C4-2B (cell line): ENCODE measurements around the gene RFPL3.

ENCODE experiments used
- CTCF ChIP-seq: fragments of 450-650 bp; conservative IDR thresholded peaks from 2 replicates; pipeline ENCODE4 v1.5.1; 2017; ENCODE audit warnings: mild to moderate bottlenecking
- ZFX ChIP-seq: fragments of 450-650 bp; IDR thresholded peaks from 2 replicates; pipeline ENCODE4 v1.6.1; 2017

- peak; percentile 85 for TF ChIP-seq CTCF
- no peak for TF ChIP-seq ZFX
Observed at GRCh38 chr22:32378707-32379272, 21.1 kb downstream of the RFPL3 start.
